SU-DHL-6 (cell line): Measurements from ENCODE around the gene ERF.
A peak's percentile ranks its signal among the peaks of the same experiment; 100 is the strongest.

Experiments
- H2AFZ ChIP-seq: fragments of 200-600 bp; sonication (generic); 2 replicates; pipeline ENCODE4 v1.6.1; 2014; ENCODE audit warnings: low read depth, mild to moderate bottlenecking, moderate library complexity, mixed read lengths, antibody characterized with exemption, low read length; ENCODE audit not compliant: severe bottlenecking
- H3F3A ChIP-seq: fragments of 200-600 bp; shearing (Covaris generic); 2 replicates; pipeline ENCODE4 v1.6.0; 2016; ENCODE audit warnings: antibody characterized with exemption, mild to moderate bottlenecking; ENCODE audit not compliant: insufficient read depth
- H3K27ac ChIP-seq: fragments of 200-600 bp; sonication (generic); 2 replicates; pipeline ENCODE4 v1.5.1; 2016; ENCODE audit warnings: low read depth, mild to moderate bottlenecking, low read length, moderate library complexity, mixed read lengths
- H3K27me3 ChIP-seq: fragments of 200-600 bp; sonication (generic), shearing (Covaris generic); 2 replicates; pipeline ENCODE4 v1.6.0; 2014; ENCODE audit warnings: mild to moderate bottlenecking, low read length
- H3K36me3 ChIP-seq: fragments of 200-600 bp; sonication (generic); 2 replicates; pipeline ENCODE4 v1.6.1; 2014; ENCODE audit warnings: mild to moderate bottlenecking, low read length, mixed read lengths
- H3K4me2 ChIP-seq: fragments of 300-600, 200-600 bp; shearing (Covaris generic), sonication (generic); 2 replicates; pipeline ENCODE4 v1.6.0; 2014; ENCODE audit warnings: low read length, low read depth, mild to moderate bottlenecking; ENCODE audit not compliant: poor library complexity, severe bottlenecking
- H3K4me3 ChIP-seq: fragments of 200-600 bp; sonication (generic); 2 replicates; pipeline ENCODE4 v1.5.1; 2014; ENCODE audit warnings: antibody characterized with exemption, low read length, mild to moderate bottlenecking, mixed read lengths; ENCODE audit not compliant: insufficient read depth, poor library complexity, severe bottlenecking
- H3K79me2 ChIP-seq: fragments of 200-600 bp; sonication (generic); 2 replicates; pipeline ENCODE4 v1.6.1; 2014; ENCODE audit warnings: mild to moderate bottlenecking, low read length, moderate library complexity; ENCODE audit not compliant: insufficient read depth
- H3K9ac ChIP-seq: fragments of 200-600 bp; sonication (generic); 2 replicates; pipeline ENCODE4 v1.7.0; 2014; ENCODE audit warnings: mild to moderate bottlenecking, low read length
- H3K9me2 ChIP-seq: fragments of 200-600 bp; sonication (generic); replicated peaks from 2 replicates; pipeline ENCODE4 v1.6.1; 2014; ENCODE audit warnings: low read length; ENCODE audit not compliant: insufficient read depth
- H3K9me3 ChIP-seq: fragments of 200-600 bp; sonication (generic); 2 replicates; pipeline ENCODE4 v1.6.1; 2014; ENCODE audit warnings: low read length, mixed read lengths; ENCODE audit not compliant: insufficient read depth
- H4K20me1 ChIP-seq: fragments of 200-600 bp; sonication (generic); 2 replicates; pipeline ENCODE4 v1.6.1; 2014; ENCODE audit warnings: low read depth, mild to moderate bottlenecking, antibody characterized with exemption, low read length, moderate library complexity, mixed read lengths
- CTCF ChIP-seq: fragments of 200-600 bp; sonication (generic); IDR thresholded peaks from one replicate; pipeline ENCODE4 v1.5.1; 2017; ENCODE audit warnings: antibody characterized with exemption, mild to moderate bottlenecking, low read length, moderate library complexity; ENCODE audit not compliant: insufficient read depth, poor library complexity, severe bottlenecking
- EZH2phosphoT487 ChIP-seq: fragments of 200-600 bp; sonication (generic), shearing (Covaris generic); conservative IDR thresholded peaks from 2 replicates; pipeline ENCODE4 v1.6.1; 2018; ENCODE audit warnings: mild to moderate bottlenecking, antibody characterized with exemption, low read length, moderate library complexity, mixed read lengths

The ERF gene

GRCh38 chr19:42301646-42302203 is 46.8 kb upstream of the ERF start, which contains the start of gene PRR19:
TSS of gene PRR19 (plus strand) at chr19:42302132. CDS start at chr19:42309585, 7,453 bp downstream.
- Histone ChIP-seq H3K79me2 (peaks cover 7% of the 10 kb centered on the region; the same call in 1 of the 2 replicates), H3K4me3 (peak within 1 kb of the TSS; percentile 84), H3K27ac (peak within 1 kb of the TSS; percentile 37), H3K4me2 (peak within 1 kb of the TSS; percentile 83), H2AFZ (peak within 1 kb of the TSS; percentile 84), H3K9me3 (no peaks in the 10 kb centered on the region), H3K36me3 (no peaks in the 10 kb centered on the region), H3K27me3 (no peaks in the 10 kb centered on the region), H3F3A (peaks cover 11% of the 10 kb centered on the region), H4K20me1 (no peaks in the 10 kb centered on the region), H3K9me2 (no peaks in the 10 kb centered on the region), H3K9ac (peak within 1 kb of the TSS; percentile 88)
- TF ChIP-seq EZH2phosphoT487 (no peak), CTCF (no peak)

GRCh38 chr19:42297039-42297438 is 42.1 kb upstream of the ERF start:
- Histone ChIP-seq H3K36me3 (no peaks in the 10 kb centered on the region), H3K9me2 (no peaks in the 10 kb centered on the region), H3K4me2 (no peak overlapping the region), H3K9me3 (no peaks in the 10 kb centered on the region), H3K4me3 (no peak overlapping the region), H3K79me2 (peaks cover 5% of the 10 kb centered on the region; the same call in 1 of the 2 replicates), H3F3A (peaks cover 12% of the 10 kb centered on the region), H2AFZ (no peak overlapping the region), H4K20me1 (no peaks in the 10 kb centered on the region), H3K9ac (no peak overlapping the region), H3K27me3 (no peaks in the 10 kb centered on the region), H3K27ac (no peak overlapping the region)
- TF ChIP-seq CTCF (no peak), EZH2phosphoT487 (no peak)

- Histone ChIP-seq H4K20me1 (no peaks in the 10 kb centered on the region), H3K27me3 (no peaks in the 10 kb centered on the region), H3K9ac (no peak overlapping the region), H3K9me2 (no peaks in the 10 kb centered on the region), H3F3A (peaks cover 6% of the 10 kb centered on the region), H3K79me2 (no peaks in the 10 kb centered on the region), H3K4me2 (no peak overlapping the region), H2AFZ (no peak overlapping the region), H3K4me3 (no peak overlapping the region), H3K36me3 (no peaks in the 10 kb centered on the region), H3K27ac (no peak overlapping the region), H3K9me3 (no peaks in the 10 kb centered on the region)
- TF ChIP-seq EZH2phosphoT487 (no peak), CTCF (peak; percentile 86)
These were observed 41.0 kb upstream of the ERF start for GRCh38 chr19:42295831-42296525.
